Medulla oblongata (tissue), 1 donor: ENCODE measurements around the gene IGFALS.

ENCODE experiments used
- DNase-seq: peaks from one replicate; pipeline ENCODE4 v3.0.0-alpha.2; 2015; ENCODE audit errors: extremely low spot score

IGFALS gene

DNA sequence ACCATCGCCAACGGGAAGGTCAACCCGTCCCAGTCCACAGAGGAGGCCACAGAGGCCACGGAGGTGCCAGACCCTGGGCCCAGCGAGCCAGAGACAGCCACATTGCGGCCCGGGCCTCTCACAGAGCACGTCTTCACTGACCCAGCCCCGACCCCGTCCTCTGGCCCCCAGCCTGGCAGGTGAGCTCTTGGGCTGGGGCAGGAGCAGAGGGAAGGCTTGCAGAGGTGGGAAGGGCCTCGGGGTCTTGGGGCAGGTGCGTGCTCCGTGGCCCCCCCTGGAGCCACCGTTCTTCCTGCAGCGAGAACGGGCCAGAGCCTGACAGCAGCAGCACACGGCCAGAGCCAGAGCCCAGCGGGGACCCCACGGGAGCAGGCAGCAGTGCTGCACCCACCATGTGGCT, 27.3 kb downstream of the IGFALS start:
- no peak for DNase-seq

DNA sequence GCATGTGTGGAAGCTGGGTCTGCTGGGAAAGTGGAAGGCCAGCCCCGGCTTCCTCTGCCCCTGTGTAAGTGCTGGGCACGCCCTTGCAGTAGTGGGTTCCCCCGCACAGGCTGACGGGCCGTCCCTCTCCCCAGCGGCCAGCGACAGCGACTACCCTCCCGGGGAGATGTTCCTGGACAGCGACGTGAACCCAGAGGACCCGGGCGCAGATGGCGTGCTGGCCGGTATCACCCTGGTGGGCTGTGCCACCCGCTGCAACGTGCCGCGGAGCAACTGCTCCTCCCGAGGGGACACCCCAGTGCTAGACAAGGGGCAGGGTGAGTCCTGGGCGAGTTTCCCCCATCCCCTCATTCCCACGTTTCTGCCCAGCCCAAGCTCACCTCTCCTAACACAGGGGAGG, 27.7 kb downstream of the IGFALS start:
- no peak for DNase-seq

DNA sequence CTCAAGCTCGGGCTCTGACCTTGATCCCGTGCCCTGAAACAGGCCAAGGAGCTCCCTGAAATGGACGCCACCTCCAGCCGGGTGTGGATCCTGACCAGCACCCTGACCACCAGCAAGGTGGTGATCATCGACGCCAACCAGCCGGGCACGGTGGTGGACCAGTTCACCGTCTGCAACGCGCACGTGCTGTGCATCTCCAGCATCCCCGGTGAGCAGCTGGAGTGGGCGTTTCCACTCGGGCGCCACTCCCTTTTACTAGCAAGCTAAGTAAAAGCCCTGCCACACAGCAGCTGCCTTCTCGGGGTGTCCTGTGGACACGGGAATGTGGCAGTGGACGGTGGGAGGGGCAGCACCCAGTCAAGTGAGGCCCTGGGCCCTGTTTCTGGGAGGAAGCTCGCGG, 28.5 kb downstream of the IGFALS start:
- no peak for DNase-seq

DNA sequence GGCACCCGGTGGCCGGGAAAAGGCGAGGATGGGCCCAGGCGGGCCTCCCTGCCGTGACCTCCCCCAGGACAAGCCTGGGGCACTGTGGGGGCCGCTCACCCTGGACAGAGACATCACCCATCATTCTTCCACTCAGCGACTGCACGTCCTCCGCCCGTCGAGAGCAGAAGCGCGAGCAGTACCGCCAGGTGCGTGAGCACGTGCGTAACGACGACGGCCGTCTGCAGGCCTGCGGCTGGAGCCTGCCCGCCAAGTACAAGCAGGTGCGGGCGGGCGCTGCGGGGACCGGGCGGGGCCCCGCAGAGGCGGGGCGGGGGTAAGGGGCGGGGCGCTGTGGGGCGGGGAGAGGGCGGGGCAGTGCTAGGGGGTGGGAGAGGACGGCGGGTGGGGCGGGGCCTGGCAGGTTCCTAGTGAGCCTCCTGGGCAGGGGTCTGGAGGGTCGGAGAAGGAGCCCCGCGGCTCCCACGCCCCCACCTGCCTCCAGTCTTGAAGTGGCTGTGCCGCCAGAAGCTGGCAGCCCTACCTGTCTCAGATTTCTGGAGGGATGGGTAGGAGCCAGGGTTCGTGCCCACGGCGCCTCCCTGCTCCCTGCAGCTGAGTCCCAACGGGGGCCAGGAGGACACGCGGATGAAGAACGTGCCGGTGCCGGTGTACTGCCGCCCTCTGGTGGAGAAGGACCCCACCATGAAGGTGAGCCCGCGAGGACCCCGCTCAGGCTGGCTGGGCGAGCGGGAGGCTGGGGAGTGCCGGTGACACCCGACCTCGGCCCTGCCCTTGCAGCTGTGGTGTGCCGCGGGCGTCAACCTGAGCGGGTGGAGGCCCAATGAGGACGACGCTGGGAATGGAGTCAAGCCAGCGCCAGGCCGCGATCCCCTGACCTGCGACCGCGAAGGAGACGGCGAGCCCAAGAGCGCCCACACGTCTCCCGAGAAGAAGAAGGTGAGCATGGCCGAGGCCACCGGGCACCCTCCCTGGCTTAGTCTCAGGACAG, 29.7 kb downstream of the IGFALS start:
- DNase-seq = no peak

DNA sequence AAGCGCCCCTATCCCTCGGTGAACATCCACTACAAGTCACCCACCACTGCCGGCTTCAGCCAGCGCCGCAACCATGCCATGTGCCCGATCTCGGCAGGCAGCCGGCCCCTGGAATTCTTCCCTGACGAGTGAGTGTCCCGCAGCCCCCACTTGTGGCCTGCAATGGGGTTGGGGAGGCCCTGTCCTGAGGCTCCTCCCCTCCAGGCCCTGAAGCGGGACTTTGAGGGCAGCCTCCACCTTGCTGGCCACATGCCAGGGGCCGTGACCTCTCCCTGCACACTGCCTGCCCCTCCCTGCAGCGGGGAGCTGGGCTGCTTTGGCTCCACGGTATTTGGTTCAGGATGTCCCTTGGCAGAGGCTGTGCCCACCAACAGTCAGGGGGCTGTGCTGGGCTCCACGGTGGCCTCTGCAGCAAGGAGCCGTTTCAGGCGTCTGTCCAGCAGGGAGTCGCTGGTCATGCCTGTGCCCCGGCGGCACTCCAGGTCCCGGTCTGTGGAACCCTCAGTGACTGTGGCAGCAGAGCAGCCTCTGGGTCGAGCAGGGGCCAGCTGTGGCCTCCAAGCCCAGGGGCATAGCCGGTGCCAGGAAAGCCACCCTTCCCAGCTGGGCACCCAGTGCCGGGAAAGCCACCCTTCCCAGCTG, 30.5 kb downstream of the IGFALS start:
- DNase-seq = no peak

DNA sequence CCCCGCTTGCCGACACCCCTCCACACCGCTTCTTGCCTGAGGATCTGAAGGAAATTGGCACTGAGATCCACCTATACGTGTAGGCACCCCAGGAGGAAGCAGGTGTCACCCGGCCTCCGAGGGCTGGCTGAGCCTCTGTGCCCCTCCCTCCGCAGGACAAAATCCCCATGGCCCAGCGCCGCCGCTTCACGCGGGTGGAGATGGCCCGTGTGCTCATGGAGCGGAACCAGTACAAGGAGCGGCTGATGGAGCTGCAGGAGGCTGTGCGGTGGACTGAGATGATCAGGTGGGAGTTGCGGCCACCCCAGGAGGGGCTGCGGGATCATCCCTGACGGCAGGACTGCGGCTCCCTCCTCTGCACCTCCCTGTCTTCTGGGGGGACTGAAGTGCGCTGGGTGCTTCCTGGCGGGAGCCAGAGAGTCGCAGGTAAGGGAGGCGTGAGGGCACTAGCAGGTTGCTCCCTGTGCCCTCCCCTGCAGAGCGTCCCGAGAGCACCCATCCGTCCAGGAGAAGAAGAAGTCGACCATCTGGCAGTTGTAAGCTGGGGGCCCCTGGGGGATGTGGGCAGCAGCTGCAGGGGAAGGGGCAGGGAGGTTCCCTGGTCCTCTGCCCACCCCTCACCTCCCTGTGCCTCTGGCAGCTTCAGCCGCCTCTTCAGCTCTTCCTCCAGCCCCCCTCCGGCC, 31.2 kb downstream of the IGFALS start:
- no peak for DNase-seq

DNA sequence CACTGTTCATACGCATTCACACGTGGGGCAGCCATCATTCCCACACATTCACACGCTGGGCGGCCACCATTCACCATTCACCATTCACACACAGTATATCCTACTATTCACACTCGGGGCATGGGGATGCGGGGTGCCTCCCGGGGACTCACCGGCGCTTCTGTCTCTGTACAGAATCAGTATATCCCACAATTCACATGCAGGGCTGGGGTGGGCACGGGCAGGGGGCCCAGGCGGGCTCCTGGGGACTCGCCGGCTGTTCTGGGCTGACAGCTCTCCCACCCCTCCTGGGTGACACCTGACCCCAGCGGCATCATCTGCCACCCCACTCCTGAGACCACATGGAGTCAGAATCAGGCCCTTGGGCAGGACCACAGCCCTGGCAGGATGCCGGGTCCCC, 31.8 kb downstream of the IGFALS start:
- DNase-seq = no peak

DNA sequence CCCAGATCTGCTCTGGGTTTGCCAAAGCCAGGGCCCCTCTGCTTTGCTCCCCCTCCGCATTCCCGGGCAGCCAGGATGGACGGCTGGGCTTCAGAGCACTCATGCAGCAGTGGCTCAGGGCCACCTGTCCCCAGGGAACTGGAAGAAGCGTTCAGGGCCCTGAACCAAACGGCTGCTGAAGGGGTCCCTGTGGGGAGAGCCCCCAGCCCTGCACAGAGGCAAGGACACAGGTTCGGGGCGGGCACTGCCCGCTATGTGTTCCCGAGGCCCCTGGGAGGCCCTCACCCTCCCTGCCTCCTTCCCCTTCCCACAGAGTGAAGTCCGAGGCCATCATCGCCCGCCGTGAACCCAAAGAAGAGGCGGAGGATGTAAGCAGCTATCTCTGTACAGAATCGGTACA, 32.6 kb downstream of the IGFALS start:
- DNase-seq = no peak

DNA sequence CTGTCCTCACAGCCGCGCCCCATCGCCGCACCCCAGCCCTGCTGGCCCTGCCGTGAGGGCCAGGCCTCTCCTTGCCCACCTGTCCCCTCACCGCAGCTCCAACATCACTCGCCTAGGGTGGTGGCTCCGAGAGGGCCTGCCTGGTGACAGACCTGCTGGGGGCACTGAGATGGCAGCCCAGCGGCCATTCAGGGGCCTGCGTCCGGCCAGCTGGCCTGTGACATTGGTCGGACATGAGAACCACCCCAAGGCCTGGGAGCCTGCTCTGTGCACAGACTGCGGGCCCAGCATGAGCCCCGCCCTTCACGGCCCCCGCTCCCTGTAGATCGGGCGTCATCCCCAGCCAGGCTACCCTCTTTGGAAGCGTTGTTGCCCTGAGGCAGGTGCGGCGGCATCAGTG, 34.0 kb downstream of the IGFALS start:
- no peak for DNase-seq

DNA sequence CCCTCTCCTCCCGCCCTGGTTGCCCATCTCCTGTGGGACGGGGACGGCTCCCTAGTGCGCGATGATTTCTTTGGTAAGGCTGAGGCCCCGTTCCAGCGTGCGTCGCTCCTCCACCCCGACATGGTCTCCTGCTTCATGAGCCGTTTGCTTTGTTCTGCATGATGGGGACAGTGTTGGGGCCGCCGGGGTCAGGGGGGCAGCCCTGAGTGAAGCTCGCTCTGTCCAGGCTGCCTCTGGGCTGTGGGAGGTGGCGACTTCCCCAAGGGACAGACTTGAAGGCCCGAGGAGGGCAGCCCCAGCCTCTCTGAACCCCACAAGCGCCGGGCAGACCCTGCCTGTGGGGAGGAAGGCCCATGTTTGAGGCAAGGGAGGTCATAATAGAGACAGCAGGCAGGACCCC, 34.6 kb downstream of the IGFALS start:
- DNase-seq = no peak

DNA sequence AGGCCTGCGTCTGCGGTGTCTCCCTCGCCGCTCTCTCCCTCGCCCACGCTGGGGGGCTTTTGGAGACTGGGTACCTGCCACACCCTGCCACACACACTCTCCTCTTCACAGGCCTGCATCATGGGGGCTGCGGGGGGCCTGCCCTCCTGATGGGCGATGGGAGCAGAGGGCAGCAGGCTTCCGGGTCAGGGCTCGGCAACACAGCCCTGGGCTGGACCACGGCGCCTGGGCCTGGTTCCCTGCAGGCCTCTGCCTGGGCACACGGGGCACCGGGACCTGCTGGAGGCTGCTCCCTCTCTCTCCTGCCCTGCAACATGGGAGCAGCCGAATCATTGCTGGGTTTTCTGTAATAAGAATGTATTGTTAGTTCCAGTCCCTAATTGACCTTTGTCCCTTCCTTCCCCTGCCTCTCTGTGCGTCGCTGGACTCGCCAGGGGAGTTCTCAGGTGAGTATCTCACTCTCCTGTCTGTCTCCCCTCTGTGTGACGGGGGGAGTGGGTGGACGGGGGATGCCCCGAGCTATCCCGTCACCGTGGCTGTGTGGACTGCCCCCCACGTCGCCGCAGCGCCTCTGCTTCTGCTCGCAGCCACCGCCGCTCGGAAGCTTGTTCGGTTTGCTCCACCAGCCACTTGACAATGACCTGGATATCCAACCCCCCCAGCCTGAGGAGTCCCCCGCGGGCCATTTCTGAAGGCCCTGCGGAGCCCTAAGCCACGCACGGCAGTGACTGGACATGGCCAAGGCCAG, 35.6 kb downstream of the IGFALS start:
- DNase-seq = no peak

DNA sequence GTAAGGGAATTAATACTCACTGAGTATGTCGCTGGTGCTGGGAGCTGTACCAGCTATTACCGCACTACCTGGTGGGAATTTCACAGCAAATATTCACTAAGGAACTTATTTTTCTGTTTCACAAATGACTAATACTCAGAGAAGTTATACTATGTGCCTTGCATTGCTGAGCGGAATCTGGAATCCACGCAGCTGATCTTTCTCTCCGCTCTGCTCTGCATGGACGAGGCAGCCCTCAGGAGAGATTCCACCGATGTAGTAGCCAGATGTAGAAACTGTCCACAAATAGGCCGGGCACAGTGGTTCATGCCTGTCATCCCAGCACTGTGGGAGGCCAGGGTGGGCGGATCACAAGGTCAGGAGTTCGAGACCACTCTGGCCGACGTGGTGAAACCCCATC, 39.3 kb downstream of the IGFALS start:
- no peak for DNase-seq

DNA sequence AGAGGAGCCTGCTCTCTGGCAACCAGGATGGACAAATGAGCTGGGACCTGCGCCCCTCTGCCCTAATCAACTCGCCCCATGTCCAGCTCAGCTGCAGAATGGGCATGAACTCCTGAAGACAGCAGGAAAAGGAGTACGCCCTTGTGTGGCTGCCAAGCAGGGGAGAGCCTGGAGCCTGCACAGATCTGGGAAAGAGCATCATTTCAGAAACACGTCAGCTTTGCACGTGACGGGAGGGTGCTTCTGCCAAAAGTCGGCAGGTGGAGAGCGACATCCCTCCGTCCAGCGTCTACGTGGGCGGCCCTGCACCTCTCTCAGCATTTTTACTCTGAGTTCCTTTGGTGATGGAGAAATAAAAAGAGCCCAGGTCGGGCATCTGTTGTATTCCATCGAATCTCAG, 40.7 kb downstream of the IGFALS start:
- no peak for DNase-seq

DNA sequence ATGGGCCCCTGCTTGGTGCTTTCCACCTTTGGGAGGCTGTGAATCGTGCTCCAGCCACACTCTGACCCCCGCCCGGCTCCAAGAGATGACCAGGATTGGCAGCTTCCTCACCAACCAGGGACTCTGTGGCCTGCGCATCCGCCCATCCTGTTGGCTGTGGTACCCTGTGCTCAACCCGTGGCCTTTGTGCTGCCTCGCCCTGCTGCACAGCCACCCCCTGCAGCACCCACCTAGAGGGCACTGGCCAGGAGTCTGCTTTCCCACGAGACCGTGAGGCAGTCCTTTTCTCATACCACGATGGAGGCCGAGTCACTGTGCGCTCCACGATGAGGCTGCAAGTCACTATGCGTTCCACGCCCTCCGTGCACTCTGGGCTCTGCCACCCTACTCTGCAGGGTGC, 41.6 kb downstream of the IGFALS start:
- no peak for DNase-seq

DNA sequence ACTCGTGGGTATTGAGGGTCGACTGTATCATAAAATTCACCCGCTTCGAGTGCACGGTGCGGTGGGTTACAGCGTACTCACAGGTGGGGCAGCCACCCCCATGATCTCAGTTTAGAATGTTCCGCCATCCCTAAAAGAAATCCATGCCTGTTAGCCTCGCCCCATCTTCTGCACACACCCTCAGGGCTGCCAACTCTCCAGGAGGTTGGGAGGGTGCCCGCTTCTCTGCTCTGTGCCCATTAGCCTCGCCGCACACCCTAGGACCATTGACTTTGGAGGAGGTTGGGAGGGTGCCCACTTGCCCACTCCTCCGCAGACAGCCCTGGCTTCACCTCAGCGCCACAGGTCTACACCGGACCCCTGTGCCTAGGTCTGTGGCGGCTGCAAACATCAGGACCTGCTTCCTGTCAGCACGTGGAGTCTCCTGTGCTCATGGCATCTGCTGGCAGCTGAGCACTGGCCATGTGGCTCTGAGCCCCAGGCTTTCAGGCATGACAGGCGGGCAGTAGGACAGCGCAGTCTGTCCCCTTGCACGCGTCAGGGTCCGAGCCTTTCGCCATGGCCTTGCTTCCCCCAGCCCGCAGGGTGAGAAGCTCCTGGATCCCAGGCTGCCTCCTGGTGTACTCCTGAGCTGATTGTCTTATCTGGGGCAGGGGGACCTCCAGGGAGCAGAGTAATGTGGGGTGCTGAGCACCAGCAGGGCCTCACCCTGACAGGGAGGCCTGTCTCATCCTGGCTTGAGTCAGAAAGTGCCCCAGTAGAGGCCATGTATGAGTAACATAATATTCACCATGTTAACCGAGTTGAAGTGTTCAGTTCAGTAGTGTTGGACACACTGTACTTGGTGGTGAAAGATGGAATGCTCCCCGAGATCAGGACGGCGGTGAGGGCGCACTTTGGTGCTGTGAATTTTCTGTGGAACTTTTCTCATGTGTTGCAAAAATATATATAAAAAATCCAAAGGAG, 44.1 kb downstream of the IGFALS start:
- DNase-seq = no peak

DNA sequence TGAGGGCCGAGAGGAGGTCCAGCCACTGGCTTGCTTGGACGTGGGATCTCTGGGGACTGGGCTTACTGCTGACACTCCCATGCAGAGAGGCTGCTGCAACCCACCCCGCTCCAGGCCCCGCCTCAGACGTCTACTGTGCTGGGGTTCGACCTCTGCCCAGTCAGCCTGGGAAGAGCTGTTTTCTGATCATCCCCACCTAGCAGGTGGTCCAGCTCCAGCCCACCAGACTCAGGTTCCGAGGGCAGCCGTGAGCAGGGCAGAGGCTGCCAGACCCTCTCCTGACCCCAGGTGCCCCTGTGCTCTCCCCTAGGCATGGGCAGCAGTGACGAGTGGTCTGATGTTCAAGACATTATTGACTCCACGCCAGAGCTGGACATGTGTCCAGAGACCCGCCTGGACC, 45.6 kb downstream of the IGFALS start:
- no peak for DNase-seq

DNA sequence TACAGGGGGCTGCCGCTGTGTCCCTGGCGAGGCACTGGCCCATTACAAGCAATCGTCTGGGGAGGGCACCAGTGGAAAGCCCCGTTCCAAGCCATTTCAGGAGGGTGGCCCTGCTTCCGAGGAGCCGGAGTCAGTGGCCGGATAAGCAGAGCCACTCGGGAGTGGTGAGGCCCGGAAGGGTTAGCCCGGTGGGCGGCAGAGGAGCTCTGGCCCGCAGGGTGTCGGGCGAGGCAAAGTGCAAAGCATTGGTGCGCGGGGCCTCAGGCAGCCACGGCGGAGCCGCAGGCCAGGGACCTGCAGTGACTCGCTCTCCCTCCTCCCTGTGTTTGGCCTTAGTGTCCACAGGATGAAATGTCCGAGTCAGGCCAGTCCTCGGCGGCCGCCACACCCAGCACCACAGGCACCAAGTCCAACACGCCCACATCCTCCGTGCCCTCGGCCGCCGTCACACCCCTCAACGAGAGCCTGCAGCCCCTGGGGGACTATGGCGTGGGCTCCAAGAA, 46.8 kb downstream of the IGFALS start:
- no peak for DNase-seq

DNA sequence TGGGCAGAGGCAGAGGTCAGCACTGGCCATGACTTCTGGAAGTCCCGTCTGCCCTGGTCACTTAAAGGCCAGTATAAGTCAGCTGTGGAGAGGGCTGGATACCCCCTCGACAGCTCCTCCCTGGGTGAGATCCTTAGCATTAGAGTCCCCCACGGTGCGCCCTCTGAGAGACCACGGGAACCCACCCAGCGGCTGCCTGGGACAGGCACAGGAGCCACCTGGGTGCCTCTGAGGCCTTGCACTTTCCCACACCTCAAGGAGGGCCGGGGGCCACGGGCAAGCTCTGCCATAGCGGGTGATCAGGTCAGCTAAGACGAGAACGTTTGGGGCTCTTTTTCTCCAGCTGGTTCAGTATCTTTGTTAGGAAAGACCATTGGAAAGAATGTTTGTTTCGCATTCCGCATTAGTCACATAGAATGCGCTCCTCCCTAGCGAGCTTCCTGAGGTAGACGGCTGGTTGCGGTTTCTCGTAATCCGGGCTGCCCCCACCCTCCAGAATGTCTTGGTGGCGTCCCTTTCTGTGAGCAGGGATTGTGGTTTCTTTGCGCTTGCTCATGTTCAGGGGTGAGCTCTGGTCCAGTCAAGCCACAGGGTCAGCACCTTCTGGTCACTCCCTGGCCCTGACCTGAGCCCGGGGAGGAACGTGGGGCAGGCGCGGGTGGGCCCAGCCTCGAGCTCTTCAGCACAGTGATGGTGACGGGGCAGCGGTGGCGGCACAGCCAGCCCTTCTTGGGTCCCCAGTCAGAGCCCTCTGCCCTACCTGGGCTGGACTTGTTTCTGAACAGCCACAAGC, 47.4 kb downstream of the IGFALS start:
- DNase-seq = no peak

DNA sequence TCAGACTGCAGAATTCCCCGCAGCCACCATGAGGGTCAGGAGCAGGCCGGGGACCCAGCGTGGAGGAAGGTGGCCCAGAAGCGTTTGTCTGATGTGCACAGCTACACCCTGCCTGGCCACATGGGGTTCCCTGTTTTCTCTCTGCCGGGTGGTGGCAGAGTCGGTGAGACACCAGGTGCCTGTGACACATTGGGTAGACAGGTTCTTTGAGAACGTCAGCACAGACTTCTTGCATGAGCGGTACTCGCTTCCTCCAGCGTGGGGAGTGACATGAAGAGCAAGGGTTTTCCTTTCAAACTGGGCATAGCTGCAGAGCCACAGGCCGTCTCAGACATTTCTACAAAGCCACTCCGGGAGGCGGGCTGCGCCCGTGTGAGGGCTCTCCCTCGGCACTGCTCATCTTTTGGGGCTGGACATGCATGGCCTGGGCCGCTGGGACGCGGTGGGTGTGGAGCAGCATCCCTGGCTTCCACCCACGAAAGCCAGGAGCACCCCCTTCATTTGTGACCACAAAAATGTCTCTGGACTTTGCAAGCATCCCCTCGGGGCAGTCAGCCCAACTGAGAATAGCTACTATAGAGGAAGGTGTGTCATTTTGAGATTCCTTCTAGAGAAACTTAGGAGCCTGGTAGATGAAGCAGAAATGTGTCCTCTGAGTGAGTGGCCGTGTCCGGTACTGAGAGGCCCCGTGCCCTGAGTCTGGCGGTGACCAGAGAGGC, 48.2 kb downstream of the IGFALS start:
- DNase-seq = no peak
